ENCODE results near the gene MAST3. TPM values are rescaled to one million over a fixed set of nuclear protein-coding genes. Genes with fewer than 3 reads are reported as not detected.

MAST3 gene
- total RNA-seq, 1 donor from 2014 or later, result 9.6 TPM

GRCh38 chr19:18113827-18114226 is 16.2 kb downstream of the MAST3 start:
- Histone ChIP-seq H3K4me1 (peaks cover 31% of the 10 kb centered on the region), H3K36me3 (no peaks in the 10 kb centered on the region), H3K9me3 (no peaks in the 10 kb centered on the region), H3K27ac (no peak overlapping the region), H3K27me3 (no peaks in the 10 kb centered on the region), H3K4me3 (no peak overlapping the region)
- intact Hi-C loops (cut with DNase I), result loop anchor here (5.0 to 10.0 kb wide), 2 partner anchors 53 to 221 kb away; no protein-coding TSS in a partner anchor
- DNase-seq (ENCODE audit: extremely low spot score in 2 of 2), result no peak
- no peak for TF ChIP-seq POLR2A (IDR thresholded peaks at IDR 0.05)
- no peak for TF ChIP-seq POLR2AphosphoS5 (IDR thresholded peaks at IDR 0.05; ENCODE audit: insufficient read depth in 1 of 2, low read depth in 1 of 2)
- TF ChIP-seq CTCF (IDR thresholded peaks at IDR 0.05), result no peak

DNA sequence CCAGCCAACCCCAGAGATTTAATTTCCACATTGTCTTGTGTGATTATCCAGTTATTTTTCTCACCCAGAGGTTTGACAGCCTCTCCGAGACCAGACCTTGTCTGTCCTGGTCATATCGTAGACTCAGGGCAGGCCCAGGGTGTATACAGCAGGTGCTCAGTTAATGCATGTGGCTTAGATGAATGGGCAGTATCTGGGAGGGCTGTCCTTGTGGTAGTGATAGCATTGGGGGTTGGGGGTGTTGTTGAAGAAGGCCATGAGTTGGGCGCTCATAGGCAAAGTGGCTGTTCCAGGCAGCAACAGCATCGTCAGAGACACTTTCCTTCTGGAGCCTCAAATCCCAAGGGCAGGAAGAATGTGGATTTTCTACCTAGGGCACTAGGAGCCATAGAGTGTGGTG is 16.9 kb downstream of the MAST3 start:
- Histone ChIP-seq H3K27me3 (no peaks in the 10 kb centered on the region), H3K27ac (no peak overlapping the region), H3K36me3 (no peaks in the 10 kb centered on the region), H3K4me3 (no peak overlapping the region), H3K4me1 (peaks cover 33% of the 10 kb centered on the region), H3K9me3 (no peaks in the 10 kb centered on the region)
- no peak for TF ChIP-seq POLR2A (IDR thresholded peaks at IDR 0.05)
- TF ChIP-seq POLR2AphosphoS5 (IDR thresholded peaks at IDR 0.05; ENCODE audit: insufficient read depth in 1 of 2, low read depth in 1 of 2), result no peak
- TF ChIP-seq CTCF (IDR thresholded peaks at IDR 0.05), result no peak
- intact Hi-C loops (cut with DNase I), result loop anchor here (5.0 to 10.0 kb wide), 2 partner anchors 53 to 220 kb away; no protein-coding TSS in a partner anchor
- DNase-seq (ENCODE audit: extremely low spot score in 2 of 2), result no peak

GRCh38 chr19:18117364-18117691 is 19.8 kb downstream of the MAST3 start:
- H3K9me3 ChIP-seq, result no peaks in the 10 kb centered on the region
- intact Hi-C loops (cut with DNase I), result loop anchor here (5.0 to 10.0 kb wide), 2 partner anchors 135 to 217 kb away; no protein-coding TSS in a partner anchor
- H3K36me3 ChIP-seq, result no peaks in the 10 kb centered on the region
- H3K27me3 ChIP-seq, result no peaks in the 10 kb centered on the region
- DNase-seq (ENCODE audit: extremely low spot score in 2 of 2), result no peak
- no peak for TF ChIP-seq CTCF (IDR thresholded peaks at IDR 0.05)
- TF ChIP-seq POLR2A (IDR thresholded peaks at IDR 0.05), result no peak
- no peak for TF ChIP-seq POLR2AphosphoS5 (IDR thresholded peaks at IDR 0.05; ENCODE audit: insufficient read depth in 1 of 2, low read depth in 1 of 2)
- H3K27ac ChIP-seq, result no peak overlapping the region
- H3K4me1 ChIP-seq, result peaks cover 21% of the 10 kb centered on the region
- peak overlapping the region; percentile 65 to 67 for H3K4me3 ChIP-seq

- no peaks in the 10 kb centered on the region for H3K36me3 ChIP-seq
- intact Hi-C loops (cut with DNase I), result loop anchor here (5.0 to 10.0 kb wide), 2 partner anchors 134 to 217 kb away; no protein-coding TSS in a partner anchor
- H3K4me1 ChIP-seq, result peaks cover 21% of the 10 kb centered on the region
- TF ChIP-seq POLR2AphosphoS5 (IDR thresholded peaks at IDR 0.05; ENCODE audit: insufficient read depth in 1 of 2, low read depth in 1 of 2) (no peak), CTCF (IDR thresholded peaks at IDR 0.05) (no peak), POLR2A (IDR thresholded peaks at IDR 0.05) (no peak)
- no peak for DNase-seq (ENCODE audit: extremely low spot score in 2 of 2)
- H3K27ac ChIP-seq, result peak overlapping the region; percentile 71
- no peaks in the 10 kb centered on the region for H3K27me3 ChIP-seq
- no peaks in the 10 kb centered on the region for H3K9me3 ChIP-seq
- H3K4me3 ChIP-seq, result peak overlapping the region; percentile 65 to 67
Observed at GRCh38 chr19:18117692-18118378, 20.3 kb downstream of the MAST3 start.

- TF ChIP-seq POLR2A (IDR thresholded peaks at IDR 0.05), result no peak
- no peak for TF ChIP-seq POLR2AphosphoS5 (IDR thresholded peaks at IDR 0.05; ENCODE audit: insufficient read depth in 1 of 2, low read depth in 1 of 2)
- TF ChIP-seq CTCF (IDR thresholded peaks at IDR 0.05), result no peak
- Histone ChIP-seq H3K36me3 (no peaks in the 10 kb centered on the region), H3K4me1 (peaks cover 21% of the 10 kb centered on the region), H3K9me3 (no peaks in the 10 kb centered on the region), H3K27ac (peak overlapping the region; percentile 71), H3K27me3 (no peaks in the 10 kb centered on the region), H3K4me3 (peak overlapping the region; percentile 65 to 67)
- DNase-seq (ENCODE audit: extremely low spot score in 2 of 2), result no peak
- intact Hi-C loops (cut with DNase I), result loop anchor here (5.0 to 10.0 kb wide), 2 partner anchors 134 to 216 kb away; no protein-coding TSS in a partner anchor
Observed at GRCh38 chr19:18118420-18119012, 20.9 kb downstream of the MAST3 start.

Measured in vagina (tissue), 2 donors.